Measurements from ENCODE around the gene SUPT4H1.

Gene SUPT4H1

GRCh38 chr17:58336456-58337209 is 15.4 kb downstream of the SUPT4H1 start:
- Histone ChIP-seq H3K4me3 (ENCODE audit: low read depth in 1 of 2, low read length in 2 of 2) (peak overlapping the region; percentile 17 to 33), H3K36me3 (ENCODE audit: control insufficient read depth in 1 of 2, insufficient read depth in 2 of 2, low read length in 2 of 2) (no peaks in the 10 kb centered on the region), H3K9ac (ENCODE audit: low read depth in 1 of 2, low read length in 2 of 2) (peak overlapping the region; percentile 66 to 70), H3K27ac (ENCODE audit: low read depth, low read length) (peak overlapping the region; percentile 90), H3K4me1 (ENCODE audit: control insufficient read depth in 1 of 2, insufficient read depth in 2 of 2, low read length in 2 of 2) (peaks cover 53 to 63% of the 10 kb centered on the region in 2 donors), H3K27me3 (ENCODE audit: control insufficient read depth in 1 of 2, insufficient read depth in 2 of 2, low read length in 2 of 2) (no peaks in the 10 kb centered on the region), H3K9me3 (ENCODE audit: control insufficient read depth in 1 of 2, low read length in 2 of 2) (no peaks in the 10 kb centered on the region)

- Histone ChIP-seq H3K27ac (ENCODE audit: low read depth, low read length) (peak overlapping the region; percentile 90), H3K36me3 (ENCODE audit: control insufficient read depth in 1 of 2, insufficient read depth in 2 of 2, low read length in 2 of 2) (peaks cover 2% of the 10 kb centered on the region in 2 donors), H3K9me3 (ENCODE audit: control insufficient read depth in 1 of 2, low read length in 2 of 2) (no peaks in the 10 kb centered on the region), H3K4me1 (ENCODE audit: control insufficient read depth in 1 of 2, insufficient read depth in 2 of 2, low read length in 2 of 2) (peaks cover 53 to 63% of the 10 kb centered on the region in 2 donors), H3K27me3 (ENCODE audit: control insufficient read depth in 1 of 2, insufficient read depth in 2 of 2, low read length in 2 of 2) (no peaks in the 10 kb centered on the region), H3K4me3 (ENCODE audit: low read depth in 1 of 2, low read length in 2 of 2) (peak overlapping the region; percentile 54 to 58), H3K9ac (ENCODE audit: low read depth in 1 of 2, low read length in 2 of 2) (peak overlapping the region; percentile 66 to 70)
Observed at GRCh38 chr17:58335779-58336455, 16.1 kb downstream of the SUPT4H1 start.

- peak overlapping the region; percentile 90 for H3K27ac ChIP-seq (ENCODE audit: low read depth, low read length)
- H3K4me1 ChIP-seq (ENCODE audit: control insufficient read depth in 1 of 2, insufficient read depth in 2 of 2, low read length in 2 of 2), result peaks cover 53 to 60% of the 10 kb centered on the region in 2 donors
- H3K9me3 ChIP-seq (ENCODE audit: control insufficient read depth in 1 of 2, low read length in 2 of 2), result no peaks in the 10 kb centered on the region
- no peaks in the 10 kb centered on the region for H3K27me3 ChIP-seq (ENCODE audit: control insufficient read depth in 1 of 2, insufficient read depth in 2 of 2, low read length in 2 of 2)
- H3K36me3 ChIP-seq (ENCODE audit: control insufficient read depth in 1 of 2, insufficient read depth in 2 of 2, low read length in 2 of 2), result peaks cover 5 to 6% of the 10 kb centered on the region in 2 donors
- peak overlapping the region; percentile 66 to 70 for H3K9ac ChIP-seq (ENCODE audit: low read depth in 1 of 2, low read length in 2 of 2)
- peak overlapping the region; percentile 54 to 58 for H3K4me3 ChIP-seq (ENCODE audit: low read depth in 1 of 2, low read length in 2 of 2)
Observed at GRCh38 chr17:58335061-58335731, 16.8 kb downstream of the SUPT4H1 start.

- H3K27me3 ChIP-seq (ENCODE audit: control insufficient read depth in 1 of 2, insufficient read depth in 2 of 2, low read length in 2 of 2), result no peaks in the 10 kb centered on the region
- peak overlapping the region; percentile 90 for H3K27ac ChIP-seq (ENCODE audit: low read depth, low read length)
- H3K36me3 ChIP-seq (ENCODE audit: control insufficient read depth in 1 of 2, insufficient read depth in 2 of 2, low read length in 2 of 2), result peaks cover 5 to 6% of the 10 kb centered on the region in 2 donors
- peaks cover 49 to 54% of the 10 kb centered on the region in 2 donors for H3K4me1 ChIP-seq (ENCODE audit: control insufficient read depth in 1 of 2, insufficient read depth in 2 of 2, low read length in 2 of 2)
- peak overlapping the region; percentile 40 to 54 for H3K4me3 ChIP-seq (ENCODE audit: low read depth in 1 of 2, low read length in 2 of 2)
- peak overlapping the region; percentile 47 to 70 for H3K9ac ChIP-seq (ENCODE audit: low read depth in 1 of 2, low read length in 2 of 2)
- no peaks in the 10 kb centered on the region for H3K9me3 ChIP-seq (ENCODE audit: control insufficient read depth in 1 of 2, low read length in 2 of 2)
Observed at GRCh38 chr17:58334661-58335060, 17.3 kb downstream of the SUPT4H1 start.

GRCh38 chr17:58334256-58334655 is 17.7 kb downstream of the SUPT4H1 start:
- Histone ChIP-seq H3K27me3 (ENCODE audit: control insufficient read depth in 1 of 2, insufficient read depth in 2 of 2, low read length in 2 of 2) (no peaks in the 10 kb centered on the region), H3K4me3 (ENCODE audit: low read depth in 1 of 2, low read length in 2 of 2) (peak overlapping the region; percentile 54 to 66), H3K27ac (ENCODE audit: low read depth, low read length) (peak overlapping the region; percentile 90), H3K36me3 (ENCODE audit: control insufficient read depth in 1 of 2, insufficient read depth in 2 of 2, low read length in 2 of 2) (peaks cover 5 to 6% of the 10 kb centered on the region in 2 donors), H3K9me3 (ENCODE audit: control insufficient read depth in 1 of 2, low read length in 2 of 2) (no peaks in the 10 kb centered on the region), H3K4me1 (ENCODE audit: control insufficient read depth in 1 of 2, insufficient read depth in 2 of 2, low read length in 2 of 2) (peaks cover 45 to 51% of the 10 kb centered on the region in 2 donors), H3K9ac (ENCODE audit: low read depth in 1 of 2, low read length in 2 of 2) (peak overlapping the region; percentile 47 to 70)

GRCh38 chr17:58333736-58334207 is 18.2 kb downstream of the SUPT4H1 start:
- Histone ChIP-seq H3K27ac (ENCODE audit: low read depth, low read length) (peak overlapping the region; percentile 25), H3K36me3 (ENCODE audit: control insufficient read depth in 1 of 2, insufficient read depth in 2 of 2, low read length in 2 of 2) (peaks cover 5 to 6% of the 10 kb centered on the region in 2 donors), H3K27me3 (ENCODE audit: control insufficient read depth in 1 of 2, insufficient read depth in 2 of 2, low read length in 2 of 2) (no peaks in the 10 kb centered on the region), H3K9me3 (ENCODE audit: control insufficient read depth in 1 of 2, low read length in 2 of 2) (no peaks in the 10 kb centered on the region), H3K9ac (ENCODE audit: low read depth in 1 of 2, low read length in 2 of 2) (peak overlapping the region; percentile 25 to 48), H3K4me3 (ENCODE audit: low read depth in 1 of 2, low read length in 2 of 2) (peak overlapping the region; percentile 45 to 66), H3K4me1 (ENCODE audit: control insufficient read depth in 1 of 2, insufficient read depth in 2 of 2, low read length in 2 of 2) (peaks cover 40 to 49% of the 10 kb centered on the region in 2 donors)

GRCh38 chr17:58332778-58333735 is 18.9 kb downstream of the SUPT4H1 start:
- peak overlapping the region; percentile 55 to 66 for H3K4me3 ChIP-seq (ENCODE audit: low read depth in 1 of 2, low read length in 2 of 2)
- peak overlapping the region; percentile 48 to 54 for H3K9ac ChIP-seq (ENCODE audit: low read depth in 1 of 2, low read length in 2 of 2)

GRCh38 chr17:58331815-58332777 is 19.9 kb downstream of the SUPT4H1 start:
- Histone ChIP-seq H3K4me1 (ENCODE audit: control insufficient read depth in 1 of 2, insufficient read depth in 2 of 2, low read length in 2 of 2) (peaks cover 27 to 43% of the 10 kb centered on the region in 2 donors), H3K9me3 (ENCODE audit: control insufficient read depth in 1 of 2, low read length in 2 of 2) (no peaks in the 10 kb centered on the region), H3K36me3 (ENCODE audit: control insufficient read depth in 1 of 2, insufficient read depth in 2 of 2, low read length in 2 of 2) (peaks cover 5 to 6% of the 10 kb centered on the region in 2 donors), H3K27ac (ENCODE audit: low read depth, low read length) (peak overlapping the region; percentile 61), H3K9ac (ENCODE audit: low read depth in 1 of 2, low read length in 2 of 2) (peak overlapping the region; percentile 53 to 74), H3K27me3 (ENCODE audit: control insufficient read depth in 1 of 2, insufficient read depth in 2 of 2, low read length in 2 of 2) (no peaks in the 10 kb centered on the region), H3K4me3 (ENCODE audit: low read depth in 1 of 2, low read length in 2 of 2) (peak overlapping the region; percentile 66 to 79)

More at GRCh38 chr17:58332778-58333735, 18.9 kb downstream of the SUPT4H1 start:
- peak overlapping the region; percentile 38 for H3K27ac ChIP-seq (ENCODE audit: low read depth, low read length)
- H3K9me3 ChIP-seq (ENCODE audit: control insufficient read depth in 1 of 2, low read length in 2 of 2), result no peaks in the 10 kb centered on the region
- no peaks in the 10 kb centered on the region for H3K27me3 ChIP-seq (ENCODE audit: control insufficient read depth in 1 of 2, insufficient read depth in 2 of 2, low read length in 2 of 2)
- H3K36me3 ChIP-seq (ENCODE audit: control insufficient read depth in 1 of 2, insufficient read depth in 2 of 2, low read length in 2 of 2), result peaks cover 5 to 6% of the 10 kb centered on the region in 2 donors
- peaks cover 34 to 45% of the 10 kb centered on the region in 2 donors for H3K4me1 ChIP-seq (ENCODE audit: control insufficient read depth in 1 of 2, insufficient read depth in 2 of 2, low read length in 2 of 2)
